Measurements from ENCODE around the gene NTM. TPM values are rescaled to one million over a fixed set of nuclear protein-coding genes. Genes with fewer than 3 reads are reported as not detected.

NTM gene
- total and polyA plus RNA-seq, 2 of the 8 experiments (the other 6 are each of a cell fraction or from before 2014, with no cell fraction given) = 13.4 to 20.0 TPM

- no peak for TF ChIP-seq CTBP2 (IDR thresholded peaks at IDR 0.05; ENCODE audit: borderline replicate concordance, insufficient read depth, insufficient read length, low read length)
- no peak for TF ChIP-seq KDM5A (IDR thresholded peaks at IDR 0.05; ENCODE audit: low read length)
- no peak for TF ChIP-seq FOSL1 (IDR thresholded peaks at IDR 0.05; ENCODE audit: insufficient read depth, low read depth, low read length)
Measured at GRCh38 chr11:131792243-131792642, 421.8 kb downstream of the NTM start (continued).
